B cell (primary cell): ENCODE data around the gene PAPSS2. TPM values are rescaled to one million over a fixed set of nuclear protein-coding genes. Genes with fewer than 3 reads are reported as not detected.

Experiments
- ATAC-seq: fragments of 200-7000 bp; cut with Tn5 transposase; one replicate; pipeline ENCODE4 v1.10.0; 2021; ENCODE audit warnings: low read depth, mild to moderate bottlenecking, moderate number of reproducible peaks, moderate library complexity
- CTCF ChIA-PET: fragments of 350-600 bp; sonication (Branson Sonifier 250); formaldehyde crosslinking; loops from one replicate; lab custom pipeline; 2021; ENCODE audit warnings: antibody characterized with exemption, inconsistent platforms; lab: Charles Lee
- POLR2A ChIA-PET: fragments of 350-600 bp; sonication (Branson Sonifier 250); formaldehyde crosslinking; loops from one replicate; lab custom pipeline; 2021; ENCODE audit warnings: antibody characterized with exemption; lab: Charles Lee
- DNase-seq: peaks from one replicate; pipeline ENCODE4 v3.0.0; 2013
- H2AFZ ChIP-seq: 2 replicates; pipeline ENCODE4 v1.6.1; 2012; ENCODE audit warnings: mild to moderate bottlenecking, low read depth, low read length; ENCODE audit not compliant: insufficient read depth, poor library complexity, severe bottlenecking
- H3K27ac ChIP-seq, 2 donors: 1 replicate in 1 of 2; 2 replicates in 1 of 2; pipeline ENCODE4 v1.5.1; 2012 to 2013; ENCODE audit warnings: low read length in 2 of 2, mild to moderate bottlenecking in 2 of 2, moderate library complexity in 1 of 2
- H3K27me3 ChIP-seq, 4 experiments: fragments of 200-600 bp in 1 of 4; sonication (generic) in 1 of 4; replicated peaks in 1 of 4; 1 replicate in 2 of 4; 2 replicates in 2 of 4; pipeline versions ENCODE4 v1.6.1 to v1.7.0; 2013 to 2016; ENCODE audit warnings: low read length in 3 of 4, mild to moderate bottlenecking in 2 of 4, mixed read lengths in 1 of 4, moderate library complexity in 1 of 4; ENCODE audit not compliant: insufficient read depth in 4 of 4, control insufficient read depth in 3 of 4; ENCODE audit errors: control extremely low read depth in 1 of 4
- H3K36me3 ChIP-seq, 2 experiments: replicated peaks in 1 of 2; 1 replicate in 1 of 2; 2 replicates in 1 of 2; pipeline versions ENCODE4 v1.6.1 to v1.7.1; 2013; ENCODE audit warnings: low read length in 1 of 2; ENCODE audit not compliant: insufficient read depth in 2 of 2, control insufficient read depth in 1 of 2; ENCODE audit errors: control extremely low read depth in 1 of 2, extremely low read depth in 1 of 2
- H3K4me1 ChIP-seq, 2 donors: fragments of 200-600 bp in 1 of 2; sonication (generic) in 1 of 2; 1 replicate in 1 of 2; 2 replicates in 1 of 2; pipeline versions ENCODE4 v1.5.1 to v1.6.1; 2013 to 2017; ENCODE audit warnings: low read length in 2 of 2; ENCODE audit not compliant: control insufficient read depth in 2 of 2, insufficient read depth in 2 of 2
- H3K4me2 ChIP-seq: replicated peaks from 2 replicates; pipeline ENCODE3; 2012; ENCODE audit warnings: mild to moderate bottlenecking, low read depth, low read length; ENCODE audit not compliant: poor library complexity, severe bottlenecking
- H3K4me3 ChIP-seq, 5 experiments: fragments of 200-600 bp in 1 of 5; sonication (generic) in 1 of 5; 1 replicate in 3 of 5; 2 replicates in 2 of 5; pipeline versions ENCODE4 v1.5.1 to v1.7.0; 2011 to 2016; ENCODE audit warnings: low read length in 4 of 5, mild to moderate bottlenecking in 4 of 5, low read depth in 2 of 5, control low read depth in 1 of 5, moderate library complexity in 1 of 5; ENCODE audit not compliant: insufficient read depth in 1 of 5; ENCODE audit errors: control extremely low read depth in 1 of 5, extremely low read depth in 1 of 5
- H3K79me2 ChIP-seq: fragments of 200-600 bp; sonication (generic); one replicate; pipeline ENCODE4 v1.6.0; 2016; ENCODE audit warnings: low read length; ENCODE audit not compliant: control insufficient read depth, insufficient read depth
- H3K9ac ChIP-seq: fragments of 200-600 bp; sonication (generic); 2 replicates; pipeline ENCODE4 v1.6.1; 2017; ENCODE audit warnings: mild to moderate bottlenecking, low read length, moderate library complexity
- H3K9me3 ChIP-seq, 3 donors: one replicate each; pipeline versions ENCODE4 v1.6.1 to v1.7.1; 2013; ENCODE audit warnings: low read length in 2 of 3; ENCODE audit not compliant: control insufficient read depth in 2 of 3, insufficient read depth in 1 of 3; ENCODE audit errors: control extremely low read depth in 1 of 3
- H4K20me1 ChIP-seq: 2 replicates; pipeline ENCODE4 v1.6.0; 2012; ENCODE audit warnings: mild to moderate bottlenecking, low read length; ENCODE audit not compliant: insufficient read depth, control insufficient read depth, poor library complexity, severe bottlenecking
- H3K27ac Mint-ChIP-seq: one replicate; pipeline ENCODE4 v1.8.0; 2021; ENCODE audit warnings: mixed read lengths
- H3K27me3 Mint-ChIP-seq: one replicate; pipeline ENCODE4 v1.8.0; 2021; ENCODE audit warnings: mixed read lengths
- H3K4me1 Mint-ChIP-seq: one replicate; pipeline ENCODE4 v1.8.0; 2021; ENCODE audit warnings: mixed read lengths
- H3K4me3 Mint-ChIP-seq: one replicate; pipeline ENCODE4 v1.8.0; 2021; ENCODE audit warnings: mixed read lengths
- H3K9me3 Mint-ChIP-seq: one replicate; pipeline ENCODE4 v1.8.0; 2022; ENCODE audit warnings: mixed read lengths; ENCODE audit not compliant: insufficient read depth
- EZH2 ChIP-seq: IDR thresholded peaks from 2 replicates; pipeline ENCODE4 v1.6.1; 2012; ENCODE audit warnings: borderline replicate concordance, low read depth, mild to moderate bottlenecking, moderate library complexity, low read length; ENCODE audit not compliant: insufficient read depth, poor library complexity, severe bottlenecking
- WGBS: methylation state at CpG from one replicate; pipeline ENCODE4 v1.1.5; 2013; ENCODE audit warnings: missing lambda C conversion rate; ENCODE audit not compliant: insufficient coverage; 5-methylcytosine and 5-hydroxymethylcytosine counted together
- intact Hi-C: fragments of 100-400 bp; cut with micrococcal nuclease; formaldehyde crosslinking; loops from one replicate; pipeline ENCODE4 v1.10.0; 2022
- polyA plus RNA-seq: library from polyadenylated mRNA; depleted of rRNA; stranded (reverse); fragments of >200 nt; gene quantifications from 2 replicates; pipeline ENCODE4 v1.2.3, GENCODE V29; 2012
- total RNA-seq, 2 donors: library from RNA; stranded (reverse); fragments of 120-200 nt in 1 of 2; gene quantifications; 1 replicate in 1 of 2; 2 replicates in 1 of 2; pipeline versions ENCODE4 v1.2.3 to v1.2.4, GENCODE V29; 2013 to 2022
- TF ChIP-seq, protein P1 (sequence below): fragments of 200-600 bp; IDR thresholded peaks from one replicate; pipeline ENCODE4 v1.8.0; 2022; ENCODE audit warnings: antibody characterized with exemption, mild to moderate bottlenecking

Gene PAPSS2
- total and polyA plus RNA-seq, 2 donors (not counting 1 experiment from before 2014, with no cell fraction given): not detected

DNA sequence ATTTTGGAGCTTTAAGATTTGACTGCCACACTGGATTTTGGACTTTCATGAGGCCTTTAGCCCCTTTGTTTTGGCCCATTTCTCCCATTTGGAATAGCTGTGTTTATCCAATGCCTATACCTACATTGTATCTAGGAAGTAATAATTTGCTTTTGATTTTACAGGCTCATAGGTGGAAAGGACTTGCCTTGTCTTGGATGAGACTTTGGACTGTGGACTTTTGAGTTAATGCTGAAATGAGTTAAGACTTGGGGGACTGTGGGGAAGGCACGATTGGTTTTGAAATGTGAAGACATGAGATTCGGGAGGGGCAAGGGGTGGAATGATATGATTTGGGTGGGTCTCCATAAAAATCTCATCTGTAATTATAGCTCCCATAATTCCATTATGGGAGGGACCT is 47.6 kb upstream of the PAPSS2 start:
- CTCF ChIA-PET: no interaction called here

GRCh38 chr10:87613751-87614150 is 45.9 kb upstream of the PAPSS2 start:
- Histone ChIP-seq H3K4me3 (no peak overlapping the region), H2AFZ (no peak overlapping the region), H3K79me2 (no peaks in the 10 kb centered on the region), H3K27ac (no peak overlapping the region), H4K20me1 (no peaks in the 10 kb centered on the region), H3K4me1 (no peaks in the 10 kb centered on the region), H3K9ac (no peak overlapping the region), H3K9me3 (peaks cover 0 to 8% (median 0%) of the 10 kb centered on the region in 3 donors), H3K4me2 (no peak overlapping the region), H3K36me3 (no peaks in the 10 kb centered on the region), H3K27me3 (no peaks in the 10 kb centered on the region)
- ChIA-PET CTCF (no interaction called here), POLR2A (no interaction called here)
- ATAC-seq: no peak
- Mint-ChIP-seq H3K27ac (no peak overlapping the region), H3K27me3 (peaks cover 11% of the 10 kb centered on the region), H3K4me3 (no peak overlapping the region), H3K9me3 (peaks cover 3% of the 10 kb centered on the region), H3K4me1 (no peaks in the 10 kb centered on the region)
- intact Hi-C loops: no loop called here
- TF ChIP-seq, protein P1, sequence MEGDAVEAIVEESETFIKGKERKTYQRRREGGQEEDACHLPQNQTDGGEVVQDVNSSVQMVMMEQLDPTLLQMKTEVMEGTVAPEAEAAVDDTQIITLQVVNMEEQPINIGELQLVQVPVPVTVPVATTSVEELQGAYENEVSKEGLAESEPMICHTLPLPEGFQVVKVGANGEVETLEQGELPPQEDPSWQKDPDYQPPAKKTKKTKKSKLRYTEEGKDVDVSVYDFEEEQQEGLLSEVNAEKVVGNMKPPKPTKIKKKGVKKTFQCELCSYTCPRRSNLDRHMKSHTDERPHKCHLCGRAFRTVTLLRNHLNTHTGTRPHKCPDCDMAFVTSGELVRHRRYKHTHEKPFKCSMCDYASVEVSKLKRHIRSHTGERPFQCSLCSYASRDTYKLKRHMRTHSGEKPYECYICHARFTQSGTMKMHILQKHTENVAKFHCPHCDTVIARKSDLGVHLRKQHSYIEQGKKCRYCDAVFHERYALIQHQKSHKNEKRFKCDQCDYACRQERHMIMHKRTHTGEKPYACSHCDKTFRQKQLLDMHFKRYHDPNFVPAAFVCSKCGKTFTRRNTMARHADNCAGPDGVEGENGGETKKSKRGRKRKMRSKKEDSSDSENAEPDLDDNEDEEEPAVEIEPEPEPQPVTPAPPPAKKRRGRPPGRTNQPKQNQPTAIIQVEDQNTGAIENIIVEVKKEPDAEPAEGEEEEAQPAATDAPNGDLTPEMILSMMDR: no peak
- TF ChIP-seq EZH2: no peak
- DNase-seq: no peak
- 83% methylated on average over 1 of the region's 2 CpGs for WGBS

More for the DNA sequence above, 47.6 kb upstream of the PAPSS2 start:
- Mint-ChIP-seq H3K27me3 (peaks cover 6% of the 10 kb centered on the region), H3K4me3 (no peak overlapping the region), H3K27ac (no peak overlapping the region), H3K9me3 (peaks cover 3% of the 10 kb centered on the region), H3K4me1 (no peaks in the 10 kb centered on the region)
- H3K9me3 ChIP-seq: peaks cover 0 to 8% (median 0%) of the 10 kb centered on the region in 3 donors
- intact Hi-C loops: no loop called here
- ATAC-seq (no peak), DNase-seq (no peak)
- H3K4me1 ChIP-seq: no peaks in the 10 kb centered on the region
- no peak overlapping the region for H2AFZ ChIP-seq
- no peaks in the 10 kb centered on the region for H4K20me1 ChIP-seq
- POLR2A ChIA-PET: no interaction called here
- no peaks in the 10 kb centered on the region for H3K79me2 ChIP-seq
- no peak for TF ChIP-seq EZH2
- TF ChIP-seq, protein P1: no peak
- WGBS: no CpG with 5 or more reads among the region's 2 CpGs
- no peaks in the 10 kb centered on the region for H3K36me3 ChIP-seq
- no peak overlapping the region for H3K4me2 ChIP-seq
- H3K27ac ChIP-seq: no peak overlapping the region
- H3K4me3 ChIP-seq: no peak overlapping the region
- H3K9ac ChIP-seq: no peak overlapping the region
- no peaks in the 10 kb centered on the region for H3K27me3 ChIP-seq
